ENCODE data around the gene ITPR3.
A peak's percentile ranks its signal among the peaks of the same experiment; 100 is the strongest.

Gene ITPR3

DNA sequence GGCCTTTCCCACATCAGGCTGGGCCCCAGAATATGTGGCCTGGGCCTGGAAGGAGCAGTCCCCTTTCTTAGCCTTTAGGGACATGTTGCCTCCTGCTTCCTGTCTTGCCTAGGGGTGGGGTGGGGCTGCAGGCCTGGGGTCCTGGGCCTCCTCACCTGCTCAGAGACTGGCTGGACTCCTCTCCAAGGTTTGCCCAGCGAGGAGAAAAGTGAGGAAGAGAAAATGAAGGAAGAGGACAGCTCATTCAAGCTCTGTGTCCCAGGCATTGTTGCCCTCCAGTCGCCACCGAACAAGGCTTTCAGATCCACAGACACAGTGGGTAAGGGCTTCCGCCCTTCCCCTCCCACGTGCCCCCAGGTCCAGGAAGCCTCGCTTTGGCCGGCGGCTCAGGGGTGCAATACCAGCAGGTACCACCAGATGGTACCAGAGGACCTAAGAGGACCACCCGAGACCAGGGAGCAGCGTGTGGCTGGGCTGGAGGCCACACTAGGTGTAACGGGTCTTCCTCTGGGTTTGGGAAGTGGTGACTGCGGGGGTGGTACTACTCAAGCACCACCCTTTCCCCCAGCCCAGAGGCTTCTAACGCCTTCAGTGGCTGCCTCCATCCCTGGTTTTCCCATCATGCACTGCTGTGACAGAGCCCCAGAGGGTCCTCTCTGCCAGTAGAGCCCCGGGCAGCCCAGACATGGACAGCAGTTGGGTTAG lies 35.6 kb upstream of the ITPR3 start:
- no peaks in the 10 kb centered on the region for H3K36me3 ChIP-seq (ENCODE audit: insufficient read depth, low read length)
- H3K27me3 ChIP-seq (ENCODE audit: insufficient read depth, low read length), result no peaks in the 10 kb centered on the region
- H3K9ac ChIP-seq (ENCODE audit: low read length), result peak overlapping the region; percentile 56
- no peaks in the 10 kb centered on the region for H3F3A ChIP-seq (ENCODE audit: insufficient read depth, low read length)
- H3K9me2 ChIP-seq (ENCODE audit: low read depth, low read length), result no peaks in the 10 kb centered on the region
- no peaks in the 10 kb centered on the region for H3K9me3 ChIP-seq (ENCODE audit: low read length)
- peaks cover 29% of the 10 kb centered on the region for H3K4me1 ChIP-seq (ENCODE audit: insufficient read depth, low read length, severe bottlenecking)
- H3K27ac ChIP-seq (ENCODE audit: low read depth, low read length, poor library complexity, severe bottlenecking), result peak overlapping the region; percentile 25
- H3K4me2 ChIP-seq (ENCODE audit: low read length), result peak overlapping the region; percentile 56
- H4K20me1 ChIP-seq (ENCODE audit: insufficient read depth, low read length), result no peaks in the 10 kb centered on the region
- no peaks in the 10 kb centered on the region for H3K79me2 ChIP-seq (ENCODE audit: insufficient read depth, low read length)
- no peak overlapping the region for H2AFZ ChIP-seq (ENCODE audit: low read length)
- peak overlapping the region; percentile 47 for H3K4me3 ChIP-seq (ENCODE audit: low read depth, low read length, poor library complexity, severe bottlenecking)
- TF ChIP-seq, protein P1, sequence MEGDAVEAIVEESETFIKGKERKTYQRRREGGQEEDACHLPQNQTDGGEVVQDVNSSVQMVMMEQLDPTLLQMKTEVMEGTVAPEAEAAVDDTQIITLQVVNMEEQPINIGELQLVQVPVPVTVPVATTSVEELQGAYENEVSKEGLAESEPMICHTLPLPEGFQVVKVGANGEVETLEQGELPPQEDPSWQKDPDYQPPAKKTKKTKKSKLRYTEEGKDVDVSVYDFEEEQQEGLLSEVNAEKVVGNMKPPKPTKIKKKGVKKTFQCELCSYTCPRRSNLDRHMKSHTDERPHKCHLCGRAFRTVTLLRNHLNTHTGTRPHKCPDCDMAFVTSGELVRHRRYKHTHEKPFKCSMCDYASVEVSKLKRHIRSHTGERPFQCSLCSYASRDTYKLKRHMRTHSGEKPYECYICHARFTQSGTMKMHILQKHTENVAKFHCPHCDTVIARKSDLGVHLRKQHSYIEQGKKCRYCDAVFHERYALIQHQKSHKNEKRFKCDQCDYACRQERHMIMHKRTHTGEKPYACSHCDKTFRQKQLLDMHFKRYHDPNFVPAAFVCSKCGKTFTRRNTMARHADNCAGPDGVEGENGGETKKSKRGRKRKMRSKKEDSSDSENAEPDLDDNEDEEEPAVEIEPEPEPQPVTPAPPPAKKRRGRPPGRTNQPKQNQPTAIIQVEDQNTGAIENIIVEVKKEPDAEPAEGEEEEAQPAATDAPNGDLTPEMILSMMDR (IDR thresholded peaks at IDR 0.05; ENCODE audit: low read length), result peak; percentile 93
- TF ChIP-seq EZH2 (IDR thresholded peaks at IDR 0.05; ENCODE audit: borderline replicate concordance, low read length), result no peak

DNA sequence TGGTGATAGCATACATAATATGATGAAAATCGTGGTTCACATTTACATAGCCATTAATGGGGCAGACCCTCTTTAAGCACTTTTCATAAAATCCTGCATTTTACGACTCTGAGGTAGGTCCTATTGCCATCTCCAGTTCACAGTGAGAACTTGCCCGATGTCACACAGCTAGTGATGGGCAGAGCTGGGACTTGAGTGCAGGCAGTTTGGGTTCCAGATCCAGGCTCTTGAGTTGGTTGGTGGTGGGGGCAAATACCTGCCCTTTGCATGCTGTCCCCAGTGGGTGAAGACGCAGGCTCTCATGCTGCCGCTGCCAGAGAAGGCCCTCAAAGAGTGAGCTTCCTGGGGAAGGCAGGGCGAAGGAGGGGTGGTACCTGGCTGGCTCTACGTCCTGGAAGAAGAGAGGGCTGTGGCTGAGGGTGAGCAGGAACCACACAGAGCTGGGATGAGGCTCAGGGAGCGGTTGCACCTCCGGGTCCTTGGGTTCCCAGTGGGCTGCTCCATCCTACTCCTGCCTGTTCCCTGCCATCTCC lies 34.9 kb upstream of the ITPR3 start:
- H3K4me3 ChIP-seq (ENCODE audit: low read depth, low read length, poor library complexity, severe bottlenecking), result peak overlapping the region; percentile 47
- TF ChIP-seq EZH2 (IDR thresholded peaks at IDR 0.05; ENCODE audit: borderline replicate concordance, low read length), result no peak
- TF ChIP-seq, protein P1 (IDR thresholded peaks at IDR 0.05; ENCODE audit: low read length), result no peak
- no peaks in the 10 kb centered on the region for H3K79me2 ChIP-seq (ENCODE audit: insufficient read depth, low read length)
- no peaks in the 10 kb centered on the region for H3K9me2 ChIP-seq (ENCODE audit: low read depth, low read length)
- no peak overlapping the region; the same call in 1 of the 2 replicates for H3K9ac ChIP-seq (ENCODE audit: low read length)
- no peaks in the 10 kb centered on the region for H3F3A ChIP-seq (ENCODE audit: insufficient read depth, low read length)
- no peak overlapping the region for H3K27ac ChIP-seq (ENCODE audit: low read depth, low read length, poor library complexity, severe bottlenecking)
- H3K9me3 ChIP-seq (ENCODE audit: low read length), result no peaks in the 10 kb centered on the region
- no peak overlapping the region for H2AFZ ChIP-seq (ENCODE audit: low read length)
- H3K4me1 ChIP-seq (ENCODE audit: insufficient read depth, low read length, severe bottlenecking), result peaks cover 27% of the 10 kb centered on the region
- H3K27me3 ChIP-seq (ENCODE audit: insufficient read depth, low read length), result no peaks in the 10 kb centered on the region
- H3K4me2 ChIP-seq (ENCODE audit: low read length), result peak overlapping the region; percentile 56
- H3K36me3 ChIP-seq (ENCODE audit: insufficient read depth, low read length), result no peaks in the 10 kb centered on the region
- no peaks in the 10 kb centered on the region for H4K20me1 ChIP-seq (ENCODE audit: insufficient read depth, low read length)

DNA sequence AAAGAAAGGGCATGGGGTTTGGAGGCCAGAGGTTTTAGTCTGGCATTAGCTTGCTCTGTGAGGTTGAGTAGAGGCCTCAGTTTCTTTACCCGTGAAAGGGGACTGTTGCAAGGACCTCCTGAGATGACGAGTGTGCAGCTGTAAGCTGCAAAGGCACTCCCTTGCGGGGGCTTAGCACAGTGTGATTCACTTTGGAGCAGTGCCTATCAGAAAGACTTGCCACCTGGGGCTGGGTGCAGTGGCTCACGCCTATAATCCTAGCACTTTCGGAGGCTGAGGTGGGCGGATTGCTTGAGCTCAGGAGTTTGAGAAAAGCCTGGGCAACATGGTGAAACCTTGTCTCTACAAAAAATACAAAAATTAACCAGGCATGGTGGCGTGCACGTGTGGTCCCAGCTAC lies 33.6 kb upstream of the ITPR3 start:
- Histone ChIP-seq H3K4me2 (ENCODE audit: low read length) (no peak overlapping the region), H3F3A (ENCODE audit: insufficient read depth, low read length) (no peaks in the 10 kb centered on the region), H2AFZ (ENCODE audit: low read length) (no peak overlapping the region), H3K27me3 (ENCODE audit: insufficient read depth, low read length) (no peaks in the 10 kb centered on the region), H3K36me3 (ENCODE audit: insufficient read depth, low read length) (no peaks in the 10 kb centered on the region), H3K9ac (ENCODE audit: low read length) (no peak overlapping the region), H3K4me3 (ENCODE audit: low read depth, low read length, poor library complexity, severe bottlenecking) (no peak overlapping the region), H3K4me1 (ENCODE audit: insufficient read depth, low read length, severe bottlenecking) (peaks cover 30% of the 10 kb centered on the region), H3K79me2 (ENCODE audit: insufficient read depth, low read length) (no peaks in the 10 kb centered on the region), H3K27ac (ENCODE audit: low read depth, low read length, poor library complexity, severe bottlenecking) (no peak overlapping the region), H4K20me1 (ENCODE audit: insufficient read depth, low read length) (no peaks in the 10 kb centered on the region), H3K9me2 (ENCODE audit: low read depth, low read length) (no peaks in the 10 kb centered on the region), H3K9me3 (ENCODE audit: low read length) (no peaks in the 10 kb centered on the region)
- TF ChIP-seq, protein P1 (IDR thresholded peaks at IDR 0.05; ENCODE audit: low read length), result no peak
- TF ChIP-seq EZH2 (IDR thresholded peaks at IDR 0.05; ENCODE audit: borderline replicate concordance, low read length), result no peak
